ENCODE results near the gene RNASE4. TPM values are rescaled to one million over a fixed set of nuclear protein-coding genes. Genes with fewer than 3 reads are reported as not detected.

The RNASE4 gene
- total and polyA plus RNA-seq, 10 of the 15 experiments (the other 5 are each of a cell fraction or from before 2014, with no cell fraction given), result 0.87 to 2.6 (median 1.3) TPM

- no peaks in the 10 kb centered on the region for H3K36me3 ChIP-seq (ENCODE audit: control insufficient read depth in 2 of 2, insufficient read depth in 2 of 2, low read length in 1 of 2)
- H3K27me3 ChIP-seq (replicated peaks in 1 of 2; ENCODE audit: control insufficient read depth in 2 of 2, insufficient read depth in 2 of 2, low read length in 1 of 2), result no peaks in the 10 kb centered on the region
- BruUV-seq (replicated peaks), result no TSS peak
- H3K4me2 ChIP-seq (ENCODE audit: control insufficient read depth, insufficient read depth), result no peak overlapping the region
- no peaks in the 10 kb centered on the region for H3K4me1 ChIP-seq (ENCODE audit: control insufficient read depth, insufficient read depth, low read length)
- no peak overlapping the region for H3K4me3 ChIP-seq
- TF ChIP-seq ATF3 (IDR thresholded peaks at IDR 0.05; ENCODE audit: borderline replicate concordance, extremely low read depth, low read depth, low read length) (no peak), MEF2A (IDR thresholded peaks at IDR 0.05; ENCODE audit: insufficient read depth, low read depth, low read length) (no peak), SUPT20H (IDR thresholded peaks at IDR 0.05; ENCODE audit: borderline replicate concordance, control insufficient read depth, low read depth, low read length) (no peak), RBBP5 (conservative IDR thresholded peaks at IDR 0.05) (no peak)
- no peaks in the 10 kb centered on the region for H3K79me2 ChIP-seq (ENCODE audit: control insufficient read depth, insufficient read depth, low read length)
- FAIRE-seq, result no peak
- in situ Hi-C loops (cut with MboI) (no loop called here), intact Hi-C loops (cut with micrococcal nuclease; ENCODE audit: unreplicated experiment) (no loop called here)
- H4K20me1 ChIP-seq (ENCODE audit: control insufficient read depth, insufficient read depth), result no peaks in the 10 kb centered on the region
- H2AFZ ChIP-seq (ENCODE audit: control insufficient read depth, low read depth, low read length), result no peak overlapping the region
- ChIA-PET CTCF (interaction anchor here (0.5 to 1.9 kb wide), 3 partner anchors 53 to 130 kb away, joined by 3 to 5 read pairs (median 3); no protein-coding TSS in a partner anchor), SMC1A (ENCODE audit: uncharacterized antibody, unreplicated experiment) (interaction anchor here (1.1 kb wide), 2 partner anchors 13 to 40 kb away, joined by 3 read pairs; no protein-coding TSS in a partner anchor), RAD21 (ENCODE audit: unreplicated experiment) (no interaction called here), POLR2A (interaction anchor here (0.6 kb wide), 1 partner anchor 552 kb away, joined by 3 read pairs; no protein-coding TSS in a partner anchor)
- H3K9ac ChIP-seq (ENCODE audit: control insufficient read depth, insufficient read depth, low read length), result no peak overlapping the region
- ATAC-seq, result no peak
- H3K9me3 ChIP-seq (replicated peaks; ENCODE audit: control insufficient read depth, insufficient read depth, low read length), result no peaks in the 10 kb centered on the region
- WGBS (ENCODE audit: insufficient coverage, insufficient replicate concordance, low lambda C conversion rate, missing lambda C conversion rate), result 16% methylated on average over 2 of the region's 2 CpGs
- no peak overlapping the region for H3K27ac ChIP-seq (ENCODE audit: control insufficient read depth, insufficient read depth)
- no peak for DNase-seq (ENCODE audit: low read depth, low spot score)
Observed at GRCh38 chr14:20743556-20743955, 59.2 kb downstream of the RNASE4 start.

GRCh38 chr14:20745571-20746358 lies 61.4 kb downstream of the RNASE4 start, which contains the start of gene EDDM3A:
TSS of gene EDDM3A (plus strand) at chr14:20745887. CDS start at chr14:20747581, 1,694 bp downstream.
- no peak for ATAC-seq
- Histone ChIP-seq H3K4me2 (ENCODE audit: control insufficient read depth, insufficient read depth) (no peak within 1 kb of the TSS), H3K9me3 (replicated peaks; ENCODE audit: control insufficient read depth, insufficient read depth, low read length) (no peaks in the 10 kb centered on the region; the same call in 2 of the 3 replicates), H3K27me3 (replicated peaks in 1 of 2; ENCODE audit: control insufficient read depth in 2 of 2, insufficient read depth in 2 of 2, low read length in 1 of 2) (no peaks in the 10 kb centered on the region), H3K4me1 (ENCODE audit: control insufficient read depth, insufficient read depth, low read length) (no peaks in the 10 kb centered on the region), H4K20me1 (ENCODE audit: control insufficient read depth, insufficient read depth) (no peaks in the 10 kb centered on the region), H2AFZ (ENCODE audit: control insufficient read depth, low read depth, low read length) (no peak within 1 kb of the TSS), H3K27ac (ENCODE audit: control insufficient read depth, insufficient read depth) (no peak within 1 kb of the TSS), H3K9ac (ENCODE audit: control insufficient read depth, insufficient read depth, low read length) (no peak within 1 kb of the TSS), H3K79me2 (ENCODE audit: control insufficient read depth, insufficient read depth, low read length) (no peaks in the 10 kb centered on the region), H3K4me3 (no peak within 1 kb of the TSS), H3K36me3 (ENCODE audit: control insufficient read depth in 2 of 2, insufficient read depth in 2 of 2, low read length in 1 of 2) (no peaks in the 10 kb centered on the region)
- intact Hi-C loops (cut with micrococcal nuclease; ENCODE audit: unreplicated experiment) (no loop called here), in situ Hi-C loops (cut with MboI) (no loop called here)
- CTCF ChIA-PET, result interaction anchor here (1.0 to 1.4 kb wide), 3 partner anchors 10 to 112 kb away, joined by 3 to 4 read pairs (median 4); no protein-coding TSS in a partner anchor
- RAD21 ChIA-PET (ENCODE audit: unreplicated experiment), result interaction anchor here (0.7 kb wide), 1 partner anchor 28 kb away, joined by 3 read pairs; no protein-coding TSS in a partner anchor
- BruUV-seq (replicated peaks), result no TSS peak
- POLR2A ChIA-PET, result no interaction called here
- WGBS (ENCODE audit: insufficient coverage, insufficient replicate concordance, low lambda C conversion rate, missing lambda C conversion rate), result 46% methylated on average over 6 of the region's 6 CpGs
- no peak for FAIRE-seq
- SMC1A ChIA-PET (ENCODE audit: uncharacterized antibody, unreplicated experiment), result no interaction called here
- no peak for DNase-seq (ENCODE audit: low read depth, low spot score)
- TF ChIP-seq NKRF (conservative IDR thresholded peaks at IDR 0.05) (no peak), ZNF24 (IDR thresholded peaks at IDR 0.05) (no peak), RUNX3 (IDR thresholded peaks at IDR 0.05; ENCODE audit: low read length) (no peak), ZZZ3 (IDR thresholded peaks at IDR 0.05; ENCODE audit: control insufficient read depth, insufficient read length, low read depth) (no peak), FOS (IDR thresholded peaks at IDR 0.05; ENCODE audit: borderline replicate concordance, extremely low read depth, insufficient read length) (no peak), TBL1XR1 (IDR thresholded peaks at IDR 0.05; ENCODE audit: low read depth, low read length) (no peak)

Data from GM12878 (cell line).